NCI-H2227 (cell line): Measurements from ENCODE around the gene EIF3A.
"Not testable (repeated sequence)": the region's sequence is repeated elsewhere in the genome, so short reads cannot be mapped to it uniquely, and the experiment has no call there.

Experiments
- DNase-seq: peaks from one replicate; lab custom pipeline; 2025; ENCODE audit not compliant: unreplicated experiment; lab: John Stamatoyannopoulos, UW

EIF3A gene

DNA sequence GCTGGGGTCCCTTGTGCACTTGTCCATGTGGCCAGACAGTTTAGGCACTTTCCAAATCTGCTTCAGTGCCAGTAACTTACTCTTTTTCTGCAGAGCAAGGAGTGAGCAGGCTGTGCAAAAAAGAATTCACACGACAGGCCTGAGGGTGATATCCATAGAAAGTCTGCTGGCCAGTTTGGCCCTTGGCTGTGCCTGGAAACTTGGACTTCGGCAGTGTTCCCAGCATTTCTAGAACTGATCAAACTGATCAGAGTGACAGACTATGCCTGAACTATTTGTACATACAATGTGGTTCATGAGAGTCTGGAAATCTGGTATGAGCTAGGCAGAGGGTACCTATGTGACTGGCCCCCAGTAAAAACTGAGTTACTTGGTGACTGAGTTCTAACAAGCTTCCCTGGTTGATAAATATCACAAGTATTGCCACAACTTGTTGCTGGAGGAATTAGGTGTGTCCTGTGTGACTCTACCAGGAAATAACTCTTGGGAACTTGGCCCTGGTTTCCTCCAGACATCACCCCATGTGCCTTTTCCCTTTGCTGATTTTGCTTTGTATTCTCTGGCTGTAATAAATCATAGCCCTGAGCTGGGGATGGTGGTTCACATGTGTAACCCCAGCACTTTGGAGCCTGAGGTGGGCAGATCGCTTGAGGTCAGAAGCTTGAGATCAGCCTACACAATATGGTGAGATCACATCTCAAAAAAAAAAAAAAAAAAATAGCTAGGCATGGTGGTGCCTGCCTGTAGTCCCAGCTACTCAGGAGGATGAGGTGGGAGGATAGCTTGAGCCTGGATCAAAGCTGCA lies 20.0 kb upstream of the EIF3A start:
- DNase-seq, result no peak

DNA sequence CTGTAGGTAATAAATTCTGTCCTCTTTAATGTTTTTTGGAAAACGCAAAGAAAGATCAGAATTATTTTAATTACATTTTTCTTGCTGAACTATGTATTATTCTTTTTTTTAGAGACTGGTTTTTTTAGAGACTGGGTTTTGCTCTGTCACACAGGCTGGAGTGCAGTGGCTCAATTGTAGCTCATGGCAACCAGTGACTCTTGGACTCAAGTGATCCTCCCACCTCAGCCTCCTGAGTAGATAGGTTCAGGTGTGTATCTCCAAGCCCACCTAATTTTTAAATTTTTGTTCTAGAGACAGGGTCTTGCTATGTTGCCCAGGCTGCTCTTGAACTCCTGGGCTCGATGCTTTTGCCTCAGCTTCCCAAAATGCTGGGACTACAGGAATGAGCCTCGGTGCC lies 18.0 kb upstream of the EIF3A start:
- no peak for DNase-seq

DNA sequence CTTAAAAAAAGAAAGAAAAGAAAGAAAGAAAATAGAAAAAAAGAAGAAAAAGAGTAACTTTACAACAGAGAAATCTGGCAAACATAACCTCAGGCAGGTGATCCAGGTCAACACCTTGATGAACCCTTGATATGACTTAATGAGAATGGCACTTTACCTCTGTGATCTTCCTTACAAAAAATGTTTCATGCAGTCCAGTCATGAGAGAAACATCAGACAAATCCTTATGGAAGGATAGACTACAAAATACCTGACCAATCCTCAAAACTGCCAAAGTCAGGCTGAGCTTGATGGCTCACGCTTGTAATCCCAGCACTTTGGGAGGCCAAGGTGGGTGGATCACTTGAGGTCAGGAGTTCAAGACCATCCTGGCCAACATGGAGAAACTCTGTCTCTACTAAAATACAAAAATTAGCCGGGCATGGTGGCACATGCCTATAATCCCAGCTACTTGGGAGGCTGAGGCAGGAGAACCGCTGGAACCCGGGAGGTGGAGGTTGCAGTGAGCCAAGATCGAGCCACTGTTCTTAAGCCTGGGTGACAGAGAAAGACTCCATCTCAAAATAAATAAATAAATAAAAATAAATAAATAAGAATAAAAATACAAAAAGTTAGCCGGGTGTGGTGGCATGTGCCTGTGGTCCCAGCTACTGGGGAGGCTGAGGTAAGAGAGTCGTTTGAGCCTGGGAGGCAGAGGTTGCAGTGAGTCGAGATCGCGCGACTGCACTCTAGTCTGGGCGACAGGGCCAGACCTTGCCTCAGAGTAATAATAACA lies 16.2 kb upstream of the EIF3A start:
- not testable (repeated sequence) for DNase-seq

DNA sequence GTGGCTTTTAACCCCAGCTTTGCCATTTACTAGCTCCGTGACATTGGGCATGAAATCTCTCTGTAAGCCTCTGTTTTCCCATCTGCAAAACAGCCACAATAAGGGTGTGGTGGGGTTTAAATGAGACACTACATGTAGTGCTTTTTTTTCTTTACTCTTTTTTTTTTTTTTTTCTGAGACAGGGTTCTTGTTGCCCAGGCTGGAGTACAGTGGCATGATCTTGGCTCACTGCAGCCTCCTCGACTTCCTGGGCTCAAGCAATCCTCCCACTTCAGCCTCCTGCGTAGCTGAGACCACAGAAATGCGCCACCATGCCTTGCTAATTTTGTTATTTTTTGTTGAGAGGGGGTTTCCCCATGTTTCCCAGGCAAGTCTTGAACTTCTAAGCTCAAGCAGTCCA lies 15.0 kb upstream of the EIF3A start:
- DNase-seq, result no peak

DNA sequence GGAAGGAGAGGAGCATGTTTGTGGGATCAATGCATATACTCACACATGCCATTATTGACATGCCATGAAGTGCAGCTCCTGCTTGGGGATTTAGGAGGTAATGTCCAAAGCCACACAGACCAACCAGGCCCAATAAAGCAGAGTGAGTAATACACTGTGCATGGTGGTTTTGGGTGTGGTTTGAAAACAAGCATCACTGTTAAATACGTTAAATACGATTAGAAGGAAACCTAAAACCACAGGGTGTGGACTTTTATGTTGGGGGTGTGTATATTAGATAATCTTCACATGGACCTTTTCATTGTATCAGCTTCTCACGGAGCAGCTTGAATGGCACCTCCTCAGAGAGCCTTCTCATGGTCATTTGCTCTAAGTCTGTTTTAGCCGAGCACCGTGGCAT lies 10.4 kb upstream of the EIF3A start:
- no peak for DNase-seq

DNA sequence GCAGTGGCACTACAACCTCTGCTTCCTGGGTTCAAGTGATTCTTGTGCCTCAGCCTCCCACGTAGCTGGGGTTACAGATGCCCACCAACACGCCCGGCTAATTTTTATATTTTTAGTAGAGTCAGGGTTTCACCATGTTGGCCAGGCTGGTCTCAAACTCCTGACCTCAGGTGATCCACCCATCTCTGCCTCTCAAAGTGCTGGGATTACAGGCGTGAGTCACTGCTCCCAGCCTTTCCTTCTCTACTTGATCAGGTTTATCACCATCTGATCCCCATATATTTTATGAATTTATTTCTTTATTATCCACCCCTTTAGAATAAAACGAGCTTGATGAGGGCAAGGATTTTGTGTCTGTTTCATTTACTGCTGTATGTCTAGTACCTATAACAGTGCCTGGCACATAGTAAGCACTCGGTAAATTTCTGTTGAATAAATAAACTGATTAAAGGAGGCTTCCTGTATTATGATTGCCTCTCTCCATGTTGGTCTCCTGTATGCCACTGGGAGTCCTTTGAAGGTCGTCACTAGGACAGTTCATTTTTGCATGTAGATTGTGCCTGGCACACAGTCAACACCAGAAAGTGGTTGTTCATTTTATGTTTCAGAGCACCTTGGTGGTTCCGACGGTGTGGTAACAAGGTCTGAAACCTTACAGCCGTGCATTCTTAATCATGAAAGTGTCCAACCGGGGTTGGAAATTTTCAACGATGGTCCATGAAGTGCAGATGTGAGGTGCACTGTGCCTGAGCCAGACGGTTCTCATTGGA lies 9.6 kb upstream of the EIF3A start:
- no peak for DNase-seq

DNA sequence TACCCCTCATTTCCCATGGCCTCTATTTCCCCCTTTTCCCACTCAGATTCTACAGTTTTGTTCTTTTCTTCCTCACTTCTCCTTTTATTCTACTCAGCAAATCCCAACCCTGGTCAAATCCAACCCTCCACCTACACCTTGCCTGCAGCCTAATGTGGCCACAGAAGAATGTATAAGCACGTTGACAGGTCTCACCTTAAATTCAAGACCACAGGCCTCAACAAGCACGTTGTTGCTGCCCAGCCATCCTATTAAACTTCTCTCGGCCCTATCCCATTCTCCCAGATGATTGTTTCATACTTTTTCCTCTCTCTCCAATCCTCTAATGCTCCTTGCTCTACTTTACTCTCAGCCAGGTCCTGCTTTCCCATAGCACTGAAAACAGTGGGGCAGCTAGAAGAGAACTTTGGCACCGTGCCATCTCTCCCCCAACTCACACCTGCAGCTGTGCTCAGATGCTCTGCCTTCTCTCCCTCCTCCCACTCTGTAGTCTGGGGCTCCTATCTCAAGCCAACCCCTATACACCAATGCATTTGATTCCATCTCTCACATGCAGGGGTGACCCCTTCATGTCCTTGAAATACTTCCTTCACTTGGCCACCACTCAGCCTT lies 6.8 kb upstream of the EIF3A start:
- DNase-seq, result no peak

DNA sequence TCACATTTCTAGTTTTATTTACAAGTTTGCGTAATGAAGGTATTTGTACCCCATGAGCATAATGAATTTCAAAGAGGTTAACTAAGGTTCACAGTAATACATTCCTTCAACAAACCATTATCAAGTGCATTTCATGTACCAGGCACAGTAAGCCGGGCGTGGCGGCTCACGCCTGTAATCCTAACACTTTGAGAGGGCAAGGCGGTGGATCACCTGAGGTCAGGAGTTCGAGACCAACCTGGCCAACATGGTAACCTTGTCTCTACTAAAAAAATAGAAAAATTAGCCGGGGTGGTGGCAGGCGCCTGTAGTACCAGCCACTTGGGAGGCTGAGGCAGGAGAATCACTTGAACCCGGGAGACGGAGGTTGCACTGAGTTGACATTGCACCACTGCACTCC lies 4.3 kb upstream of the EIF3A start:
- no peak for DNase-seq

DNA sequence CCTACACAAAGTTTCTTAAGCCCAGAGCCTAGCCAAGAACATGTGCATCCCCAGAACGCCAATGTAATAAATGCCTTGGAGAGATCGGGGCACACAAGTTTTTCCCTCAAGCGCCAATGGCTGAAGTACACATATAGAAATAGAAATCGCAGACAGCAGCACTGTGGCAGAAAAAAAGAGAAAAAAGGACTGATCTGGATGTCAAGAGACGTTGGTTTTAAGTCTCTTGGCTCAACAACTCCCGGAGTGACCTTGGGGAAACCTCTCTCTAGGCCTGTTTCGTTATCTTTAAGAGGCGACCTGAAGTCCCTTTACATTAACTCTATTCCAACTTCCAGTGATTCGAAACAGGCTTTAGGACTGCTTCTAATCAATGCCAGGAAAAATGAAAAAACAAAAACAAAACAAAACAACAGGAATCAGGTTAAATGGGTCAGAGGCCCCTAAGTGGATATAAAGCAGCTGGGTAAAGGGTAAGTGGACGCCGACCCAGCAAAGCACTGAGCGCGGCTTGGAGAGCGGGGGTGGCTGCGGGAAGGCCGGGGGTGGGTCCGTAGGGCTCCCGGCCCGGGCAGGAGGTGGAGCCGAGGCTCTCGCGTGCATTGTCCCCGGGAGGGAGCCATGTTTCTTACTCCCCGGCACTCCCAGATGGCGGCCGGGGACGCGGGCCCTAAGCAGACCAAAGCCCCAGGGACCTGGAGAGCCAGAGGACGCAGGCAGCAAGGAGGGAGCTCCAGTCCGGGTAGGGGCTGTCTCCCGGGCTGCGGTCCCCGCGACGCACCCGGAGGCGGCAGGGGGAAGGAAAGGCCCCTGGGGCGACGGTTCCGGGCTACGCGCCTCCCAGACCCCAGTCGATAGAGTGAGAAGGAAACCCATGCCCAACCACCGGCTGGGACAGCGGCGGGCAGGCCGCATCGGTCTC lies 757 bp downstream of the EIF3A start:
- peak; percentile 61 for DNase-seq

DNA sequence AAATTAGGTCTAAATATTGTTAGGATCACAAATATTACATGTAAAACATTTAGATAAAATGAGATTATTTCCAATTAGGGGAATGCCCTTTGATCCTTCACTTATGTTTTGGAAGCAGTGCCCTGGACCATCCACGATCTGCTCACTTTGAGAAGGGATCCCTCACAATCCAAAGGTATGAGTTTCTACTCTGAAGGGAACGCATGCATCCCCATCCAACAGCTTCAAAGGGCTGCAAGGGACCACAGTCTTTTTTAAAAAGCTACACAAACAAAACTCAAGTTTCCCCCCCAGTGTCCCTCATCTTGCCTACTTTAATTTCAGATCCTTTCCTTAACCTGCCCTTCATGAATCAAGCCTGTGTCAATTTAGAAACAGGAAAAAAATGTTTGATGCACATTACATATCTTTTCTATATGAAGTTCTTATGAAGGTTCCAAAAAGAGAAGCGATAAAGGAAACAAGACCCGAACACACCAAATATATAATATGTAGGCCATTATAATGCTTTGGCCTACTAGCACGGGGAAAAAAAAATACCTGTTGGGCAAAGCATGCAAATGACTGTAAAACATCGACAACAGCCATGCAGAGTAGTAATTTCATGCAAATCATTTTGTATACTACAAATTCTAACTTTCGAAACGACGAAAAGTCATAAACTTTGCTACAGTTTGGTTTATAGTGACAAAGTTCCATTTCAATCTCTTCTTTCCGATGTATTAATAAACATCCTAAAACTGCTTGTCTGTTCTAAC lies 2.0 kb downstream of the EIF3A start:
- DNase-seq, result no peak

DNA sequence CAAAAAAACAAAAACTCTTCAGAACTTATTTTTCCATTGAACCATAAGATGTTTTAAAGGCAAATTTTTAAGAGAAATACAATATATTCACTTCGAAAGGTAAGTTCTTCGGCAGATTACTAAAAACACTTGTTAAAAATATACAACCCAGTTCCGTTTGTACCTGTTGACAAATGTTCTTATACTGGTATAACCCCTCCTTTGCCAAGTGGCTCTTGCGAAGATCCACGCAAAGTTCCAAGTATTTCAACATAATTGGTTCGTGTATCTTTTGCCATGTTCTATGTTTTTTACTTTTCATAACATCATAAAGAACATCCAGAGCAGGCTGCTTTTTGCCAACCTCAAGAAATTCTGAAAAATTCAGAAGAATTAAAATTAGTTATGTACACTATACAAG lies 7.0 kb downstream of the EIF3A start:
- no peak for DNase-seq

DNA sequence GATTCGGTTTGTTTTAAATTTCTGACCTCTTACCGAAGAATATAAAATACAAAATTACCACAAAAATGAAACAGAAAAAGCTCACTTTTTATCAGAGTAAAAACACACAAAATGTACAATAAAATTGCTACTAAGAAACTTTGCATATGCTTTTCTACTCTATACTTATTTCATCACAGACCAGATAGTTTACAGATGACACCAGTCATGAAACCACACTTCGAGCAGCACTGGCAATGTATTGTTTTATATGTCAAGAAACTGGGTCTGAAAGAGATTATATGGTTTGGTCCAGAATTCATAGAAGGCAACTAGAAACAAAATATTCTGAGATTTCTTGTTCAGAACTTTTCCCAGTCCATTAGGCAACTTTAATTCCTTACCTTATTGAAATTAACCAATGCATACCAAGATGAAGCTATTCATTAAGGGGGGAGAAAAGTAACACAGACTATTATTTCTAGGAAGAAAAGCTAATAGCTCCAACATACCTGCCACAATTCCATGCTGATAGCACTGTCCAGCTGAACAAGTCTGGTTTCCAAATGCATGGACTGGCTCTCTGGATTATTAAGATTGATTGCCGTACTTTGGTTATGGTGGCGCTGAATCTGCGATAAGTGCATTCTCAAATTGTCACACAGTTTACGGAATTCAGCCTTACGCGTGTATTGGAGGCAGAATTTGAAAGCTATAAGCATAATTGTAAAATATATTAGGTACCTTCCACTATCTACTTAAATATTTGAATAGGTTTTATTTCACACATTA lies 10.0 kb downstream of the EIF3A start:
- no peak for DNase-seq

DNA sequence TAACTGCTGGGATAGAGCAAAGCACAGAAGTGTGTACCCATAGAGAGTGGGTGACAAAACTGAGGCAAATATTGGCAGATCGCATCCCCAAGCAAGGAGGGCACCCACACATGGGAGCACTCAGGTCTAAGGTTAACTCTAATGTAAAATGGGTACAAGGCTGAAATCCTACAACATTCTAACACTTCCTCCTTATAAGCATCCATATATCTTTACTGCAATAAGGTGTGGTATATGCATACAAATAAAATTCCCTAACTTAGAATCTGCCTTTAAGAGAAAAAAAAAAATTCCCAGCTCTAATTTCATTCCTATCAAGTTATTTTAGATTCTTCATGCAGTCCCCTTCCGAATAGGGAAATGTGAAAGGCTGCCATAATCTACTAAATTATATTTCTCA lies 18.7 kb downstream of the EIF3A start:
- DNase-seq, result no peak

DNA sequence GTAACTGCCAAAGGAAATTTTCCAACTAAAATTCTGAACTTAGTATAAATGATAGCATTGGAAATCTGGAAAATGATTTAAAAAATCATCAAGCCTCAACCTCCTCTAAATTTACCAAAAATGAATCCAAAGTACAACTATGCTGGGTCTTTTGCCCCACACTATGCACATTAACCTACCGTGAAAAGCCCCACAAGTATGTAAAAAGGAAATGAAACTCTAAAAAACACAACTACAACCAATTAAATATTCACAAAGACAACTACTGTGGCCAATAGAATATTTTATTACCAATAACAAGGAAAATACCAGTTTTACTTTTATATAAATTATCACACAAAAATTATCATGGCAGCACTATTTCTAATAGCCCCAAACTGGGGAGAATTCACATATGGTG lies 19.3 kb downstream of the EIF3A start:
- no peak for DNase-seq

DNA sequence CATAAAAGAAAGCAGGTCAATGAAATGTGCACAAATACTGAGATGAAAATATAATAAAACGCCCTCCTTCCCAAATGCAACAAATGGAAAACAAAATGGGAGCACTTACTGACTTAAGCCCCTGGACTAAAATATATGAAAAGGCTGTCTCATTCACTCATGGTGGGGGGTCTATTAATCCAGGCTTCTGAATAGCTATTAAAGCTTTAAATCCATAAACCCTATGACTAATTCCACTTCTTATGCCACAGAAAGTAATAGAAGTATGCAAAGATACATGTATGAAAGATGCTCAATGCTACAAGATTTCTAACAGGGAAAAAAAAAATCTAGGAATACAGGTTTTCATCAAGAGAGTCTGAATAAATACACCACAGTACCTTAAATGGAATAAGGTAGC lies 20.5 kb downstream of the EIF3A start:
- no peak for DNase-seq

DNA sequence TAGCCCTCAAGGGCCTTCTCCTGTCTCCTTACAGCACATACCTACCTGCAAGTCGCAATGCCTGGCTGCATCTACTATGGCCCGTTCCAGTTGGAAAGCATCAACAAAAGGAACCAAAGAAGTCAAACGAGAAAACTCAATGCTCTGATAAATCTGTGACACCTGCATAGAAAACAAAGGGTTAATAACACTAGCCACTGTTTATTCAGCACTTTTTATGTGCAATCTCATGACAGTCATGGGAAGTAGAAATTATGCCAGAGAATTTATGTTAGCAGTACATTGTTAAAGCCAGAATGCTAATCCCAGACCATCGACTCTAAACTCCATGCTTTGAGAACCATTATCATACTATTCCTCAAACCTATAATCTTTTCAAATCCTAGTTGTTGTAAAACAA lies 21.1 kb downstream of the EIF3A start:
- DNase-seq, result no peak

DNA sequence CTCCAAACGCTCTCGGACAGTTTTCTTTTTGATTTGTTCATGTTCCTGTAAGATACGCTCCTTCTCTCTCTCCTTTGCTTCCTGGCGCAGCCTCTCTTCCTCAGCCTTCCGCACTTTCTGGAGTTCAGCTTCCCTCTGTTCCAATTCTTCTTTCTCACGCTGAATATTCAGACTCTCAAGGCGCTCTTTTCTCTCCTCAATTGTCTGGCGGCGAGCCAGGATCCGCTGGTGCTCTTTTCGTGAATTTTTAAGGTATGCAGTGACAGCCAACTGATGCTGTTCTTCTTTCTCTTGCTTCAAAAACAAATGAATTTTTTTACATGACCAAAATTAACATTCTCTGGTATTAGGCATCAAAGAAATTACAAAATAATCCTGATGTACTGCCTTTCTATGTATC lies 22.6 kb downstream of the EIF3A start:
- no peak for DNase-seq

DNA sequence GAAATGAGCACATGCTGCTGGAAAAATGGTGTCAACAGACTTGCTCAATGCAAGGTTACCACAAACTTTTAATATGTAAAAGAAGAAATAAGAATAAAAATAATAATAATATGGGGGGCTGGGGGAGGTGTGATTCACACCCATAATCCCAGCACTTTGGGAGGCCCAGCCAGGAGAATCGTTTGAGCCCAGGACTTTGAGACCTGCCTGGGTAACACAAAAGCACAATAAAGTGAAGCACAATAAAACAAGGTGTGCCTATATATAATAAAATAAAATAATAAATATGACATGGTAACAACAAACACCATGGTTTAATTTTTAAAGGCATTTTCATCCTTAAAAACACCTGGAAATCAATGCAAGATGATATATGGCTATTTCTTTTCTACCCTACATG lies 25.1 kb downstream of the EIF3A start:
- DNase-seq, result no peak

DNA sequence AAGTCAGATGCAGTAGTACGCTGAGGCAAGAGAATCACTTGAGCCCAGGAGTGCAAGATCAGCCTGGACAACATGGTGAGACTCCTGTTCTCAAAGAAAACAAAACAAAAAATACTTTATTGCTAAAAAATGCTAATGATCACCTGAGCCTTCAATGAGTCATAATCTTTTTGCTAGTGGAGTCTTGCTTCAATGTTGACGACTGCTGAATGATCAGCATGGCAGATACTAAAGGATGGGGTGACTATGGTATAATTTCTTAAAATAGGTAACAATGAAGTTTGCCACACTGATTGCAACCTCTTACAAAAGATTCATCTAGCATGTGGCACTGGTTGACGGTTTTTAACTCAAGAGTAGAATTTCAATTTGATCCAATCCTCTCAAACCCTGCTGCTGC lies 28.8 kb downstream of the EIF3A start:
- DNase-seq, result no peak
